ENCODE data around the gene EPSTI1. TPM values are rescaled to one million over a fixed set of nuclear protein-coding genes. Genes with fewer than 3 reads are reported as not detected.
"Not testable (repeated sequence)": the region's sequence is repeated elsewhere in the genome, so short reads cannot be mapped to it uniquely, and the experiment has no call there.

Gene EPSTI1
- total RNA-seq, 1 donor from 2014 or later: 2.1 TPM

GRCh38 chr13:42873081-42873480 lies 119.0 kb downstream of the EPSTI1 start:
- TF ChIP-seq CTCF (IDR thresholded peaks at IDR 0.05): no peak
- no peak for DNase-seq (ENCODE audit: low spot score)
- Mint-ChIP-seq H3K36me3 (ENCODE audit: low read depth) (no peaks in the 10 kb centered on the region), H3K27ac (ENCODE audit: unreplicated experiment) (no peak overlapping the region), H3K27me3 (ENCODE audit: low read depth) (no peaks in the 10 kb centered on the region), H3K9me3 (ENCODE audit: low read depth) (no peaks in the 10 kb centered on the region), H3K4me1 (ENCODE audit: low read depth) (peaks cover 17% of the 10 kb centered on the region), H3K4me3 (ENCODE audit: unreplicated experiment) (no peak overlapping the region)

- H3K27ac Mint-ChIP-seq (ENCODE audit: unreplicated experiment): no peak overlapping the region
- no peak overlapping the region for H3K4me3 Mint-ChIP-seq (ENCODE audit: unreplicated experiment)
- TF ChIP-seq CTCF (IDR thresholded peaks at IDR 0.05): no peak
- no peaks in the 10 kb centered on the region for H3K9me3 Mint-ChIP-seq (ENCODE audit: low read depth)
- no peak for DNase-seq (ENCODE audit: low spot score)
- H3K27me3 Mint-ChIP-seq (ENCODE audit: low read depth): no peaks in the 10 kb centered on the region
- peaks cover 3% of the 10 kb centered on the region for H3K4me1 Mint-ChIP-seq (ENCODE audit: low read depth)
- no peaks in the 10 kb centered on the region for H3K36me3 Mint-ChIP-seq (ENCODE audit: low read depth)
Observed at GRCh38 chr13:42867232-42867631, 124.8 kb downstream of the EPSTI1 start.

- no peak overlapping the region for H3K4me3 Mint-ChIP-seq (ENCODE audit: unreplicated experiment)
- H3K4me1 Mint-ChIP-seq (ENCODE audit: low read depth): peaks cover 3% of the 10 kb centered on the region
- no peaks in the 10 kb centered on the region for H3K9me3 Mint-ChIP-seq (ENCODE audit: low read depth)
- TF ChIP-seq CTCF (IDR thresholded peaks at IDR 0.05): no peak
- DNase-seq (ENCODE audit: low spot score): no peak
- no peaks in the 10 kb centered on the region for H3K27me3 Mint-ChIP-seq (ENCODE audit: low read depth)
- no peaks in the 10 kb centered on the region for H3K36me3 Mint-ChIP-seq (ENCODE audit: low read depth)
- H3K27ac Mint-ChIP-seq (ENCODE audit: unreplicated experiment): no peak overlapping the region
Observed at GRCh38 chr13:42865768-42866102, 126.3 kb downstream of the EPSTI1 start.

GRCh38 chr13:42864952-42865767 lies 126.9 kb downstream of the EPSTI1 start:
- DNase-seq (ENCODE audit: low spot score): no peak
- Mint-ChIP-seq H3K4me3 (ENCODE audit: unreplicated experiment) (no peak overlapping the region), H3K36me3 (ENCODE audit: low read depth) (no peaks in the 10 kb centered on the region), H3K27me3 (ENCODE audit: low read depth) (no peaks in the 10 kb centered on the region), H3K4me1 (ENCODE audit: low read depth) (peaks cover 3% of the 10 kb centered on the region), H3K27ac (ENCODE audit: unreplicated experiment) (no peak overlapping the region), H3K9me3 (ENCODE audit: low read depth) (no peaks in the 10 kb centered on the region)
- no peak for TF ChIP-seq CTCF (IDR thresholded peaks at IDR 0.05)

- not testable (repeated sequence) for H3K4me1 Mint-ChIP-seq (ENCODE audit: low read depth); H3K36me3 Mint-ChIP-seq (ENCODE audit: low read depth); H3K4me3 Mint-ChIP-seq (ENCODE audit: unreplicated experiment); H3K9me3 Mint-ChIP-seq (ENCODE audit: low read depth); H3K27ac Mint-ChIP-seq (ENCODE audit: unreplicated experiment); DNase-seq (ENCODE audit: low spot score); H3K27me3 Mint-ChIP-seq (ENCODE audit: low read depth)
Observed at GRCh38 chr13:42862370-42862769, 129.7 kb downstream of the EPSTI1 start.

GRCh38 chr13:42860485-42860884 lies 131.6 kb downstream of the EPSTI1 start:
- peaks cover 3% of the 10 kb centered on the region for H3K4me1 Mint-ChIP-seq (ENCODE audit: low read depth)
- no peak for DNase-seq (ENCODE audit: low spot score)
- no peak overlapping the region for H3K4me3 Mint-ChIP-seq (ENCODE audit: unreplicated experiment)
- no peak for TF ChIP-seq CTCF (IDR thresholded peaks at IDR 0.05)
- H3K27me3 Mint-ChIP-seq (ENCODE audit: low read depth): no peaks in the 10 kb centered on the region
- H3K9me3 Mint-ChIP-seq (ENCODE audit: low read depth): no peaks in the 10 kb centered on the region
- H3K27ac Mint-ChIP-seq (ENCODE audit: unreplicated experiment): no peak overlapping the region
- no peaks in the 10 kb centered on the region for H3K36me3 Mint-ChIP-seq (ENCODE audit: low read depth)
